BJ (cell line): Measurements from ENCODE around the gene HOXD13. TPM values are rescaled to one million over a fixed set of nuclear protein-coding genes. Genes with fewer than 3 reads are reported as not detected.

Experiments
- CTCF ChIA-PET: fragments of 350-600 bp; formaldehyde crosslinking; extraction: SDS; loops from one replicate; lab custom pipeline; 2021; ENCODE audit warnings: antibody characterized with exemption, inconsistent platforms; lab: Yijun Ruan, JAX
- POLR2A ChIA-PET: fragments of 300-600 bp; sonication (Branson Sonifier 250); formaldehyde crosslinking; extraction: SDS; loops from one replicate; lab custom pipeline; 2021; ENCODE audit warnings: antibody characterized with exemption; lab: Charles Lee
- DNase-seq: peaks from one replicate; pipeline ENCODE4 v3.0.0-alpha.2; 2011; ENCODE audit warnings: low read depth
- H3K27me3 ChIP-seq: 2 replicates; pipeline ENCODE4 v1.6.0; 2011; ENCODE audit warnings: low read length; ENCODE audit not compliant: control insufficient read depth, insufficient read depth
- H3K36me3 ChIP-seq: 2 replicates; pipeline ENCODE4 v1.5.1; 2011; ENCODE audit warnings: low read length; ENCODE audit not compliant: control insufficient read depth, insufficient read depth
- H3K4me3 ChIP-seq: 2 replicates; pipeline ENCODE4 v1.5.1; 2011; ENCODE audit warnings: low read depth, mild to moderate bottlenecking, control low read depth, low read length
- polyA plus RNA-seq: library from polyadenylated mRNA; depleted of rRNA; stranded (reverse); fragments of >200 nt; gene quantifications from 2 replicates; pipeline ENCODE4 v1.2.3, GENCODE V29; 2011
- TF ChIP-seq, protein P1 (sequence below): IDR thresholded peaks from 2 replicates; pipeline ENCODE4 v1.5.1; 2011; ENCODE audit warnings: low read depth, mild to moderate bottlenecking, control low read depth, inconsistent platforms, low read length, moderate library complexity; ENCODE audit not compliant: insufficient read depth

Gene HOXD13
- polyA plus RNA-seq, 1 experiment: 0.43 TPM

DNA sequence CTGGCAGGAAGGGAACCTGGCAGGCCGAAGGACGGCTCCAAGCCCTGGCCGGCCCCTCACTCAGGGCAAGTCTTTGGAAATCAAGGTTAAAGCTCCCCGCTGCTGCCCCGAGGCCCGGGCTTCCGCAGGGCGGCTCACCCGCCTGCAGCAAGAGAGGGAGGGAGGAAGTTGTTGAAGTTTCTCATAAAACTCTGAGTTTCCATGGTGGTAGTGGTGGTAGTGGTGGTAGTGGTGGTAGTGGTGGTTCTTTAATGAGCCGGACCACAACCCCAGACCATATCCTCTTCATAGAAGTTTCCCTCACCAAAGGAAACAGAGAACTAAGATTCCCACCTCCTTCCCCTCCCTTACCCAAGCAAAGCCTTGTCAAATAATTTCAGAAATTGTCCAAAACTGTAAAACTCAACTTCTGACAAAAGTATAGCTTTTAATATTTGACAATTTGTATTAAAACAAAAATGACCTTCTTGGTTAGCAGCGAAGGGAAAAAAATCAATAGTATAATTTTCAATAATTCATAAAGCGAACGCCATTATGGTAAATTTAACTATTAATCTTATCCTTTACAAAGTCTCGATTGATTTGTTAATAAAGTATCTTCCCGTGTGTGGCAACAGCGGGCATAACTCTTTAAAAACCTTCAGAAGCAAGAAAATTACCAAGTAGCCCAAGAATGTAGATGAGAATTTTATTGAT is 22.6 kb downstream of the HOXD13 start:
- CTCF ChIA-PET: interaction anchor here (0.6 to 3.0 kb wide), 4 partner anchors 11 to 397 kb away, joined by 3 to 11 read pairs (median 4); no protein-coding TSS in a partner anchor
- POLR2A ChIA-PET: no interaction called here
- TF ChIP-seq, protein P1, sequence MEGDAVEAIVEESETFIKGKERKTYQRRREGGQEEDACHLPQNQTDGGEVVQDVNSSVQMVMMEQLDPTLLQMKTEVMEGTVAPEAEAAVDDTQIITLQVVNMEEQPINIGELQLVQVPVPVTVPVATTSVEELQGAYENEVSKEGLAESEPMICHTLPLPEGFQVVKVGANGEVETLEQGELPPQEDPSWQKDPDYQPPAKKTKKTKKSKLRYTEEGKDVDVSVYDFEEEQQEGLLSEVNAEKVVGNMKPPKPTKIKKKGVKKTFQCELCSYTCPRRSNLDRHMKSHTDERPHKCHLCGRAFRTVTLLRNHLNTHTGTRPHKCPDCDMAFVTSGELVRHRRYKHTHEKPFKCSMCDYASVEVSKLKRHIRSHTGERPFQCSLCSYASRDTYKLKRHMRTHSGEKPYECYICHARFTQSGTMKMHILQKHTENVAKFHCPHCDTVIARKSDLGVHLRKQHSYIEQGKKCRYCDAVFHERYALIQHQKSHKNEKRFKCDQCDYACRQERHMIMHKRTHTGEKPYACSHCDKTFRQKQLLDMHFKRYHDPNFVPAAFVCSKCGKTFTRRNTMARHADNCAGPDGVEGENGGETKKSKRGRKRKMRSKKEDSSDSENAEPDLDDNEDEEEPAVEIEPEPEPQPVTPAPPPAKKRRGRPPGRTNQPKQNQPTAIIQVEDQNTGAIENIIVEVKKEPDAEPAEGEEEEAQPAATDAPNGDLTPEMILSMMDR: no peak
- 0 out of 2 replicates have a peak, but pooled peaks cover 1% of the 10 kb centered on the region for H3K27me3 ChIP-seq
- H3K4me3 ChIP-seq: no peak overlapping the region
- DNase-seq: no peak
- H3K36me3 ChIP-seq: peaks cover 2% of the 10 kb centered on the region

DNA sequence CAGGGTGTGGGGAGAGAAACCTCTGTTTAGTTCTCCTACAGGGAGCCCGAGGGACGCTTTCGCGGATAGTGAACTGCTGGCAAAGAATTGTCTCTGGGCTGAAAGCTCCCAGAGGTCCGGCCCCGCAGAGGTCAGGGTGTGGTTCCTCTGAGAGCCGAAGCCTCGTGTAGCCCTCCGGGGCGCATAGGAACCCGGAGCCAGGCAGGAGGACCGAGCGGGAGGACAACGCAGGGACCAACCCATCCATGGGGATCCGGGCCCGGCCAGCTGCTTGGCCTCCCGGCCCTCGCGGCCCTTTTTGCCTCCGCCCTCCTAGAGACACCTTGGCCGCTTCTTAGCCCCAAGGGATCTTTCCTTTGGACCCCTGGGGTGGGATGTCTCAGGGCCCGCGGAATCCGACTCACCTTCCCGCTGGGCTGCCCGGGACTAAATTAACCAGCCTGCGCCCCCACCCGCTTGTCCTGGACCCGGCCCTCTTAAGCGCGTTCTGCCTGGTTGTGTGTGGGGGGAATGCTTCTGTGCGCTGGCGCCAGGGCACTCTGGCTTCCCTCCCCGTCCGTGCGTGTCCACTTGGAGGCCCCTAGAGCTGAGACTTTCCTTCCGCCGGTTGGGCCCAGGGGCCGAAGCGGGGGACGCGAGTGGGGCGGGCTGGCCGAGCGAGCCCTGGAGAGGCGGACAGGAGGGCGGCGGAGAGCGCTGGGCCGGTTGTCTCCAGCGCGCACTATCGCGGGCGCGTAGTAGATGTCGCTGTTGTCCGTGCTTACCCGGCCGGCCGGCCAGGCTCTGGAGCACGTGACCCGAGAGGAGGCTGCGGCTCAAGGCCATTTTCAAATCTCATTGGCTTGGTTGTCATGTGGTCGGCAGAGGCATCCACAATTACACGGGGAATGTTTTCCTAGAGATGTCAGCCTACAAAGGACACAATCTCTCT is 23.6 kb downstream of the HOXD13 start, which contains the start of gene HOXD10:
Gene HOXD10, plus strand, starts transcription at position 896 of the 931 bp plus-strand sequence. CDS start 56 bp downstream, outside the sequence.
- Histone ChIP-seq H3K36me3 (peaks cover 2% of the 10 kb centered on the region), H3K4me3 (no peak within 1 kb of the TSS), H3K27me3 (0 out of 2 replicates have a peak, but pooled peaks cover 1% of the 10 kb centered on the region)
- ChIA-PET POLR2A (no interaction called here), CTCF (interaction anchor here (3.0 kb wide), 1 partner anchor 10 kb away, joined by 11 read pairs; no protein-coding TSS in a partner anchor)
- DNase-seq: no peak
- TF ChIP-seq, protein P1: no peak

DNA sequence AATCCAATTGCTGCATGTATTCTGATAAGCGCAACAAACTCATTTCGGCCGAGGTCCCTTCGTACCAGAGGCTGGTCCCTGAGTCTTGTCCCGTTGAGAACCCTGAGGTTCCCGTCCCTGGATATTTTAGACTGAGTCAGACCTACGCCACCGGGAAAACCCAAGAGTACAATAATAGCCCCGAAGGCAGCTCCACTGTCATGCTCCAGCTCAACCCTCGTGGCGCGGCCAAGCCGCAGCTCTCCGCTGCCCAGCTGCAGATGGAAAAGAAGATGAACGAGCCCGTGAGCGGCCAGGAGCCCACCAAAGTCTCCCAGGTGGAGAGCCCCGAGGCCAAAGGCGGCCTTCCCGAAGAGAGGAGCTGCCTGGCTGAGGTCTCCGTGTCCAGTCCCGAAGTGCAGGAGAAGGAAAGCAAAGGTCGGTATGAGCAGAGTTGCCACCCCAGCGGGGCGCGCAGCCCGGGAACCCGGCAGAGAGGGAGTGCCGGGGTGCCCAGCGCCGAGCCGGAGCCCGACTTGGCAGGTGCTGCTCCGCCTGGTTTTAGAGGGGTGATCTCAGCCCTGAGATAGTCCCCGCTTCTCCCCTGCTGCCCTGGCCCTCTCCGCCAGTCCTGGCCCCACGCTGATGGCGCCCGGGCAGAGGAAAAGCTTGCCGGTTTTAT is 24.8 kb downstream of the HOXD13 start:
- CTCF ChIA-PET: interaction anchor here (3.0 kb wide), 1 partner anchor 9 kb away, joined by 11 read pairs; no protein-coding TSS in a partner anchor

DNA sequence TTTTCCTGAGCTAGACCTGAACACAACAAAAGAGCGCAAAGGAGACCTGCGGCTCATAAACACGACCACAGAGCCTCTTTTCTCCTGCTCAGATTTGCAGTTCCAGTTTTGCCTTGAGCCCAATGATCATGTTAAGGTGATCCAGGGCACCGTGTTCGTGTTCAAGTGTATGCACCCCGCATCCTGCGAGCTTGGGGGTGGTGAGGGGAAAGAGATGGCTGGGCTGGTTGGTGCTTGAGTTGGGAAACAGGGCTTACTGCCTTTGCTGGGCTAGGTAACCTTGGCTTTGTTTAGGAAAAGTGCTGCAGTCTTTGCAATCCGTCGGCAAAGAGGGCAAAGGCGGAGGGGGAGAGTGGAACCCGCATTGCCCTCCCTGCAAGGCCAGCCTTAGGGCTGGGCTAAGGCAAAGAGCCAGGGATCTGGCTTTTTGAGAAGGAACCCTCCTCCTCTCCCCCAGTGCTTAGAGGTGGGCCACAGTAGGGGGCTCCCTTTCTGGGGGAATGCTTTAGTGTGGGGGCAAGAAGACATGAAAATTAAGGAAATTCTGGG is 25.4 kb downstream of the HOXD13 start:
- ChIA-PET CTCF (interaction anchor here (3.0 kb wide), 1 partner anchor 9 kb away, joined by 11 read pairs; no protein-coding TSS in a partner anchor), POLR2A (no interaction called here)
- DNase-seq: no peak
- Histone ChIP-seq H3K27me3 (peaks cover 1% of the 10 kb centered on the region; the same call in 1 of the 2 replicates), H3K4me3 (no peak overlapping the region), H3K36me3 (peaks cover 2% of the 10 kb centered on the region; the same call in 1 of the 2 replicates)
- TF ChIP-seq, protein P1: no peak

More for the DNA sequence above, 24.8 kb downstream of the HOXD13 start:
- Histone ChIP-seq H3K36me3 (peaks cover 2% of the 10 kb centered on the region; the same call in 1 of the 2 replicates), H3K4me3 (no peak overlapping the region), H3K27me3 (peaks cover 1% of the 10 kb centered on the region; the same call in 1 of the 2 replicates)
- DNase-seq: no peak
- POLR2A ChIA-PET: no interaction called here
- TF ChIP-seq, protein P1: no peak
